ENCODE results near the gene GLTP.
"Not testable (repeated sequence)": the region's sequence is repeated elsewhere in the genome, so short reads cannot be mapped to it uniquely, and the experiment has no call there.

Gene GLTP

GRCh38 chr12:109900752-109901580 is 20.6 kb upstream of the GLTP start:
- DNase-seq, result no peak

GRCh38 chr12:109899783-109900751 is 19.7 kb upstream of the GLTP start, which contains the start of gene TCHP:
Gene TCHP (plus strand): TSS chr12:109900274. CDS start chr12:109903027, 2,753 bp downstream.
- DNase-seq, result peak; percentile 65

GRCh38 chr12:109899345-109899744 is 19.0 kb upstream of the GLTP start:
- not testable (repeated sequence) for DNase-seq

GRCh38 chr12:109897029-109897428 is 16.7 kb upstream of the GLTP start:
- no peak for DNase-seq

DNA sequence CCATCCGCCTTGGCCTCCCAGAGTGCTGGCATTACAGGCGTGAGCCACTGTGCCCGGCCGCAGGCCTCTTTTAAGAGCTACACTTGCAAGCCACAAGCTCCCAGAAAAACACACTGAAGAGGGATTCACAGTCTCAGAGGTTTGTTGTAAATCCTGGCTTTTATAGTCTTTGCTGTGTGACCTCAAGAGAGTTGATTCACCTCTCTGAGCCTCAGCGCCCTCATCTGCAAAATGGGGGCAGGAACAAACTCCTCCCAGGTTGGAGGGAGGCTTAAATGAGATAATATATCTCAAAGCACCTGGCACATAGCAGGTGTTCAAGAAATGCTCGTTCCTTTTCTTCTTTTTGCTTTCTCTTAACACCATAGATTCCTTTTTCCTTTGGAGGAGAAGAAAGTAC is 15.8 kb upstream of the GLTP start:
- no peak for DNase-seq

- no peak for DNase-seq
These were observed 14.6 kb upstream of the GLTP start for GRCh38 chr12:109894939-109895338.

- no peak for DNase-seq
These were observed 13.1 kb upstream of the GLTP start for GRCh38 chr12:109893261-109893995.

GRCh38 chr12:109892748-109893147 is 12.4 kb upstream of the GLTP start:
- DNase-seq, result no peak

- DNase-seq, result no peak
These were observed 11.9 kb upstream of the GLTP start for GRCh38 chr12:109892165-109892715.

GRCh38 chr12:109891731-109892130 is 11.4 kb upstream of the GLTP start:
- not testable (repeated sequence) for DNase-seq

DNA sequence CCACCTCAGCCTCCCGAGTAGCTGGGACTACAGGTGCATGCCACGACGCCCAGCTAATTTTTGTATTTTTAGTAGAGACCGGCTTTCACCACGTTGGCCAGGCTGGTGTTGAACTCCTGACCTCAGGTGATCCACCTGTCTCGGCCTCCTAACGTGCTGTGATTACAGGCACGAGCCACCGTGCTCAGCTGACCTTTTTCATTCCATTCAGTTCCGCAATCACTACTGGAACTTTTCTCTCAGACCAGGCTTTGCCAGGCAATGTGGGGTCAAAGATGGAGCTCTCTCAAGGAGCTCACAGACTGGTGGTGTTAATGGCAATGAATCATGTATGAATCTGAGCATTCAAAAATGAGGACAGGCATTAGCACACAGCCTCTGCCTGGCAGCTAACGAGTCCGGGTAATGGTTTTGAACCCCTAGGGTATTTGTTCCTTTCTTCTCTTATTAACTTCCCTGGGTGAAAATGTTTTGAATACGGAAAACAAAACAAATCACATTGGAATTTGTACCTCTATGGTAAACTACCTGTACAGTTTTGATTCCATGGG is 10.4 kb upstream of the GLTP start:
- DNase-seq, result no peak

GRCh38 chr12:109888179-109889020 is 8.1 kb upstream of the GLTP start:
- DNase-seq, result peak; percentile 21

- no peak for DNase-seq
These were observed 5.3 kb upstream of the GLTP start for GRCh38 chr12:109885616-109886015.

DNA sequence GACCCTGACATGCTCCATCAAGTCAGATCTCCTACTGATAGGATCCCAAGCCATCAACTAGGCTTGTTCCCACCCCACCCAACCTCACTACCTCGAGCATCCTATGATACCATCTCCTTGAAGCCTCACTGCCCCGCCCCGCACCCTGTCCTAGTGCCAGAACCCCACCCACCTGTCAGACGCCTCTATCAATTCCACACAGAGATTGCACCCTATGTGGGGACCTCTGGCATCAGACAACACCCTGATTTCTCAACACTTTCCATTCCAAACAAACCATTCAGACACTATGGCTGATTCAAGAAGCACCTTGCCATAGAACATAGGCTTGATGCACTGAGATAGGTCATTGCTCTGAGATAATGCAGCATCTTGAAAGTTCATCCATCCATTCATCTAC is 3.1 kb upstream of the GLTP start:
- DNase-seq, result no peak

GRCh38 chr12:109881752-109882151 is 1.4 kb upstream of the GLTP start:
- no peak for DNase-seq

DNA sequence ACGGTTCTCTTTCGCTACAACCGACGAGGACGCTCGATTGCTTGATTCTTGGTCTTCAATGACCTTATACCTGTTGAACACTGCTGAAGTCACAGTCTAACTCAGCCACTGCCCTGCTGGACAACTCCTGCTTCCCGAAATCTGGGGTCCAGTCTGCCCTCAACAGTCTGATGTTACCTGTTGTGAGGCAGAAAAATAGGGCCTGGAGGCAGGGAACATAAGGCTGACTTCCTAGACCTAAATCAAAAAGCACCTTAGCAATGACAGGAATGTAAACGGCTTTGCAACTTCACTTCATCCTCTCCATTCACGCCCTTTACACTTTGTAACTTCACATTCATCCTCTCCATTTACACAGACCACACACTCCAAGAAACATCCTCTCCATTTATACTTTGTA is 597 bp upstream of the GLTP start:
- DNase-seq, result no peak

GRCh38 chr12:109879351-109880042 is 844 bp downstream of the GLTP start:
- DNase-seq, result no peak

GRCh38 chr12:109878749-109879148 is 1.6 kb downstream of the GLTP start:
- DNase-seq, result no peak

GRCh38 chr12:109878247-109878625 is 2.1 kb downstream of the GLTP start:
- DNase-seq, result no peak

GRCh38 chr12:109877504-109878246 is 2.7 kb downstream of the GLTP start:
- DNase-seq, result no peak

Data from stimulated activated naive CD4-positive, alpha-beta T cell treated with Interleukin-2 at 50 U/mL for 16 hours (primary cell).